Measurements from ENCODE around the gene TJAP1.
A peak's percentile ranks its signal among the peaks of the same experiment; 100 is the strongest.

TJAP1 gene

GRCh38 chr6:43504756-43505593, 27.6 kb downstream of the TJAP1 start:
- DNase-seq (ENCODE audit: low read depth in 2 of 2) = no peak

- no peak for DNase-seq (ENCODE audit: low read depth in 2 of 2)
Observed at GRCh38 chr6:43505718-43506117, 28.3 kb downstream of the TJAP1 start.

GRCh38 chr6:43506171-43506570, 28.8 kb downstream of the TJAP1 start:
- DNase-seq (ENCODE audit: low read depth in 2 of 2) = no peak

GRCh38 chr6:43506667-43507471, 29.5 kb downstream of the TJAP1 start:
- DNase-seq (ENCODE audit: low read depth in 2 of 2) = peak; percentile 59 to 75

- DNase-seq (ENCODE audit: low read depth in 2 of 2) = no peak
Observed at GRCh38 chr6:43508481-43509141, 31.2 kb downstream of the TJAP1 start.

- DNase-seq (ENCODE audit: low read depth in 2 of 2) = no peak
Observed at GRCh38 chr6:43509142-43509983, 32.0 kb downstream of the TJAP1 start.

- peak; percentile 43 to 72 for DNase-seq (ENCODE audit: low read depth in 2 of 2)
Observed at GRCh38 chr6:43509984-43510826, 32.8 kb downstream of the TJAP1 start, which contains the start of gene LRRC73. Gene LRRC73 (minus strand): TSS chr6:43510346. CDS start chr6:43509785, 561 bp downstream.

GRCh38 chr6:43510827-43511163, 33.4 kb downstream of the TJAP1 start:
- no peak for DNase-seq (ENCODE audit: low read depth in 2 of 2)

- no peak for DNase-seq (ENCODE audit: low read depth in 2 of 2)
Observed at GRCh38 chr6:43511824-43512415, 34.5 kb downstream of the TJAP1 start.

GRCh38 chr6:43515808-43516207, 38.4 kb downstream of the TJAP1 start:
- DNase-seq (ENCODE audit: low read depth in 2 of 2) = no peak

- no peak for DNase-seq (ENCODE audit: low read depth in 2 of 2)
Observed at GRCh38 chr6:43516367-43516696, 39.0 kb downstream of the TJAP1 start.

- DNase-seq (ENCODE audit: low read depth in 2 of 2) = peak; percentile 94 to 96
Observed at GRCh38 chr6:43516697-43517504, 39.5 kb downstream of the TJAP1 start, which contains the start of the genes POLR1C and YIPF3. Gene POLR1C (plus strand): TSS chr6:43517089. CDS start chr6:43517110, 21 bp downstream. Gene YIPF3 (minus strand): TSS chr6:43516926. CDS start chr6:43516807, 119 bp downstream.

- DNase-seq (ENCODE audit: low read depth in 2 of 2) = no peak
Observed at GRCh38 chr6:43517505-43518357, 40.4 kb downstream of the TJAP1 start.

GRCh38 chr6:43520097-43520496, 42.7 kb downstream of the TJAP1 start:
- no peak for DNase-seq (ENCODE audit: low read depth in 2 of 2)

GRCh38 chr6:43521836-43522235, 44.5 kb downstream of the TJAP1 start:
- DNase-seq (ENCODE audit: low read depth in 2 of 2) = no peak

- no peak for DNase-seq (ENCODE audit: low read depth in 2 of 2)
Observed at GRCh38 chr6:43522547-43523261, 45.3 kb downstream of the TJAP1 start.

GRCh38 chr6:43523284-43523683, 45.9 kb downstream of the TJAP1 start:
- no peak for DNase-seq (ENCODE audit: low read depth in 2 of 2)

Measured in stimulated activated CD4-positive, alpha-beta T cell treated with anti-CD3 and anti-CD28 coated beads, Interleukin-15, amount 100 ng/mL, for 48 hours (primary cell).